HT1080 (cell line): ENCODE results near the gene ZNF536. TPM values are rescaled to one million over a fixed set of nuclear protein-coding genes. Genes with fewer than 3 reads are reported as not detected.
"Not testable (repeated sequence)": the region's sequence is repeated elsewhere in the genome, so short reads cannot be mapped to it uniquely, and the experiment has no call there.

Experiments used
- DNase-seq: peaks from one replicate; pipeline ENCODE4 v3.0.0-alpha.2; 2015; ENCODE audit warnings: low read depth
- total RNA-seq: library from RNA; depleted of rRNA; stranded (reverse); fragments of >200 nt; shearing (Covaris generic); gene quantifications from 2 replicates; pipeline ENCODE4 v1.2.3, GENCODE V29; 2014

ZNF536 gene
- total RNA-seq, 1 experiment from 2014 or later: not detected

DNA sequence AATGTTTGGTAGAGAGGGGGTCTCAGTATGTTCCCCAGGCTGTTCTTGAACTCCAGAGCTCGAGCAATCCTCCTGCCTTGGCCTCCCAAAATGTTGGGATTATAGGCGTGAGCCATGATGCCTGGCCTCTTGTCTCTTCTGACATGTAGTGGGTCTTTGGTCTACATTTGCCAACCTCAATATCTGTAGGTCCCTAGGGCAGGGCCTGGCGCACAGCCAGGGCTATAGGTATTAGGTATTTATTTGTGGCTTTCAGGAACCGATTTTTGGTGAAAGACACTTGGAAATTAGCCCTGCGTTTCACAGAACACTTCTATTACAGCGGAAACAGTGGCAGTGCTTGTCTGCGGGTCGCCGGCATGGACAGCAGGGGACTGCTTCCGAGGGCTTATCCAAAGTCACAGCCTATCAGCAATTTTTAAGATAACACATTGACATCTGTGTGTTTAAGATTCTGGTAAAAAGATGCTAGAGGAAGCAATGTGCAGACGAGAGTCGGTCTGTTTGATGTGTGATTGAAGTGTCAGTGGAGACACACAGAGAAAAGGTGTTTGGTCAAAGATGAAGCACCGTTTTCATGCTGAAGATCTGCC, 14.5 kb downstream of the ZNF536 start:
- no peak for DNase-seq

- DNase-seq: no peak
Observed at GRCh38 chr19:30387311-30388115, 15.3 kb downstream of the ZNF536 start.

GRCh38 chr19:30388327-30388726, 16.1 kb downstream of the ZNF536 start:
- DNase-seq: no peak

DNA sequence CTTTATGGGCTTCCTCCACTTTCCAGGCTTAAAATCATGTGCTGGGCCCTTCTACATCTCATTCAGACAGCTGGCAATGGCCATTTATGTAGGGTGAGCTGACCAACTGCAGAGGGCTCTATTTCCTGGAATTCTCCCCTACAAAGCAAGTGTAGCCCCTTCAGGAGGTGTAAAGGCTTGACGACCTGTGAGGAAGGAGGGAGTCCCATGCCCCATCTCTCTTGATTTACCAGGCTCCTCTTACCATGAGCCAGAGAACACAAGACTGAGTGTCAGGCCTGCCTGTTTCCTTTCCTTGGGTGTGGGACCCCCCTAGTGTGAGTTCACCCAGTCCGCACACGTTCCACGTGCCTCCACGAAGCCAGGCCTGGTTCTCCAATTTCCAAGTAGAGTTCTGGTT, 16.6 kb downstream of the ZNF536 start:
- DNase-seq: no peak

GRCh38 chr19:30390356-30390988, 18.3 kb downstream of the ZNF536 start:
- DNase-seq: no peak

- DNase-seq: no peak
Observed at GRCh38 chr19:30391052-30391451, 18.9 kb downstream of the ZNF536 start.

- DNase-seq: peak; percentile 83
Observed at GRCh38 chr19:30391554-30392551, 19.7 kb downstream of the ZNF536 start.

- DNase-seq: peak; percentile 64
Observed at GRCh38 chr19:30393046-30393445, 20.9 kb downstream of the ZNF536 start.

GRCh38 chr19:30393729-30394480, 21.7 kb downstream of the ZNF536 start:
- no peak for DNase-seq

GRCh38 chr19:30394481-30395151, 22.4 kb downstream of the ZNF536 start:
- DNase-seq: no peak

- no peak for DNase-seq
Observed at GRCh38 chr19:30395283-30395682, 23.1 kb downstream of the ZNF536 start.

DNA sequence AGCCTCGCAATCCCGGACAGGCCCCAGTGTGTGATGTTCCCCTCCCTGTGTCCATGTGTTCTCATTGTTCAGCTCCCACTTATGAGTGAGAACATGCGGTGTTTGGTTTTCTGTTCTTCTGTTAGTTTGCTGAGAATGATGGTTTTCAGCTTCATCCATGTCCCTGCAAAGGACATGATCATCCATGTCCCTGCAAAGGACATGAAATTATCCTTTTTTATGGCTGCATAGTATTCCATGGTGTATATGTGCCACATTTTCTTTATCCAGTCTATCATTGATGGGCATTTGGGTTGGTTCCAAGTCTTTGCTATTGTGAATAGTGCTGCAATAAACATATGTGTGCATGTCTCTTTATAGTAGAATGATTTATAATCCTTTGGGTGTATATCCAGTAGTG, 26.4 kb downstream of the ZNF536 start:
- not testable (repeated sequence) for DNase-seq

- DNase-seq: no peak
Observed at GRCh38 chr19:30401956-30402355, 29.8 kb downstream of the ZNF536 start.

GRCh38 chr19:30402436-30403202, 30.4 kb downstream of the ZNF536 start:
- DNase-seq: no peak

DNA sequence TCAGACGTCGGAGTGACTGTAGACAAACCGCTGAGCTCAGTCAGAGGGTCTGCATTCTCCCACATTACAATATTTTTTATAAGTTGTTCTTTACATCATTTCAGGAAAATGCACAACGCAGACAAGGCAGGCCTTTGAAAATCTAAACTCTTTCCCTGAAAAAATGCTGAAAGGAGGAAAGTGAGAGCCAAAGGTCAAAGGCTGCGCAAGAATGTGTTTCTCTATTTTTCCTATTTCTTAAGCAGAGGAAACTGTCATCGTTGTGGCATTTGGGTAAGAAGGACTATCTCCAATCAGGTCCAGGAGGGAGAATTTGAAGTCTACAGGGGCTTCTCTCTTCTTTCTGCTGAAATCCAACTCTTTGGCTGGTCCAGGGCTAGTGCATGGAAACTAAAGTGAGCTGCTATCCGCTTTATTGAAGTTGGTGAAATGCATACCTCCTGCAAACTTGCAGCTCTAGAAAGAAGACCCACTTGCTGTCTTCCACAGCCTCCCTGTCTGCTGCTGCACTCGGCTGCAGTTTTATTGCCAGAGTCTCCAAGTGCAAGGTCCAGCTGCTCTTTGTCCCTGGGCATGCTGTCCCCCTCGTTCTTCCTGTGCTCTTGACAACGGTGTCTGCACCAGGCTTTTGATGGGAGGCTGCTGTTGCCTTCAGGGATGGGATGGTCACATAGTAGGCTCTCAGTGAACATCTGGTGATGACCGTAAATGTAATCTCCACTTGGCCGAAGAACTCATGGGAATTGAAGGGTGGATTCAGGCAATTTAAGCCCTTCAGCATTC, 31.2 kb downstream of the ZNF536 start:
- no peak for DNase-seq

DNA sequence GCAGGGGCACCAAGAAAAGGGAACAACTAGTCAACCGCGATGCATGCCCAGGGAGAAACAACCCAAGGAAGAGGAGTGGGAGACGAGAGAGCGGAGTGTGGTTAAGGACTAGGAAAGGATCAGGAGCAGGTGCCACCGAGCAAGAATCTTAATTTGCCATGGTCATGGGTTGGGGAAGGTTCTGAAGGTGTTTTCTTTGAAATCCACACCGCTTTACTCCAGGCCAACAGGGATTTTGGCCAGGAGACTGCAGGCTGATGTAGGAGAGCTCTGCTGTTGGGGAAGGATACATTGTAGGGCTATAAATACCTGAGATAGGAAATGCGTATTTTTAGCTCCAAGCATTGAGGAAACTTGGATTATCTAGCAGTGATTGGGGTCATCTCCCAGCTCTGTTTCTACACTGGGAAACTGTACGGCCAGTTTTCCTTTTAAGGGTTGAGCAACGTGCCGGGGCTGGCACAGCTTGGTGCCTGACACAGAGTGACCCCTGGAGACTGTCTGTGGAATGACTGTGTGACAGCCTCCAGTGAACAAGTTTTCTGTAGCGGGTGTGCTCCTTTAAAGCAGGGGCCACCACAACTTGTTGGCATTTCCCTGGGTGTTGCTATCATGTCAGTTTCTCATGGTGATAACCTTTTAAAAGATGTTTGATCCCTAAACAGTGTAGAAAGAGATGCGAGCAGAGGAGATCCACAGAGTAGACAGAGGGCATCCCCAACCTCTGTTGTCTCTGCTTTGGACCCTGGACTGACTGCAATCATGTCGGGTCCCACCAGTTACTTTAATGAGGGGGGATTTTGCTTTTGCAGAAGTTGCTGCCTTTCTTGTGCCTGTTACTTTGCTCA, 34.3 kb downstream of the ZNF536 start:
- peak; percentile 14 for DNase-seq

- DNase-seq: no peak
Observed at GRCh38 chr19:30407068-30407709, 35.0 kb downstream of the ZNF536 start.
